ENCODE results near the gene ZNF699.
A peak's percentile ranks its signal among the peaks of the same experiment; 100 is the strongest.
"Not testable (repeated sequence)": the region's sequence is repeated elsewhere in the genome, so short reads cannot be mapped to it uniquely, and the experiment has no call there.

The ZNF699 gene

GRCh38 chr19:9313756-9314155, 4.1 kb upstream of the ZNF699 start:
- TF ChIP-seq ZFX (IDR thresholded peaks at IDR 0.05) (no peak), CTCF (conservative IDR thresholded peaks at IDR 0.05) (no peak)
- no peak overlapping the region for H3K27ac ChIP-seq

- no peak for TF ChIP-seq ZFX (IDR thresholded peaks at IDR 0.05)
- no peak for TF ChIP-seq CTCF (conservative IDR thresholded peaks at IDR 0.05)
- peak overlapping the region; percentile 78 for H3K27ac ChIP-seq
Measured at GRCh38 chr19:9309974-9310446, 372 bp upstream of the ZNF699 start.

GRCh38 chr19:9308091-9308770, 1.4 kb downstream of the ZNF699 start:
- no peak overlapping the region for H3K27ac ChIP-seq
- TF ChIP-seq ZFX (IDR thresholded peaks at IDR 0.05): no peak
- TF ChIP-seq CTCF (conservative IDR thresholded peaks at IDR 0.05): no peak

- no peak for TF ChIP-seq CTCF (conservative IDR thresholded peaks at IDR 0.05)
- TF ChIP-seq ZFX (IDR thresholded peaks at IDR 0.05): no peak
- no peak overlapping the region for H3K27ac ChIP-seq
Measured at GRCh38 chr19:9306443-9306842, 3.2 kb downstream of the ZNF699 start.

GRCh38 chr19:9296336-9296735, 13.3 kb downstream of the ZNF699 start:
- no peak overlapping the region for H3K27ac ChIP-seq
- TF ChIP-seq CTCF (conservative IDR thresholded peaks at IDR 0.05) (no peak), ZFX (IDR thresholded peaks at IDR 0.05) (no peak)

GRCh38 chr19:9295411-9295849, 14.2 kb downstream of the ZNF699 start:
- no peak overlapping the region for H3K27ac ChIP-seq
- no peak for TF ChIP-seq ZFX (IDR thresholded peaks at IDR 0.05)
- no peak for TF ChIP-seq CTCF (conservative IDR thresholded peaks at IDR 0.05)

GRCh38 chr19:9289231-9289884, 20.3 kb downstream of the ZNF699 start:
- no peak overlapping the region for H3K27ac ChIP-seq
- TF ChIP-seq ZFX (IDR thresholded peaks at IDR 0.05) (no peak), CTCF (conservative IDR thresholded peaks at IDR 0.05) (no peak)

GRCh38 chr19:9283485-9283884, 26.2 kb downstream of the ZNF699 start:
- H3K27ac ChIP-seq: not testable (repeated sequence)

All from C4-2B (cell line).